ENCODE data around the gene MYPN.
"Not testable (repeated sequence)": the region's sequence is repeated elsewhere in the genome, so short reads cannot be mapped to it uniquely, and the experiment has no call there.

MYPN gene

GRCh38 chr10:68167586-68168189 lies 58.4 kb downstream of the MYPN start:
- no peak for DNase-seq (ENCODE audit: low read depth in 2 of 2)

- no peak for DNase-seq (ENCODE audit: low read depth in 2 of 2)
Observed at GRCh38 chr10:68171539-68172080, 62.3 kb downstream of the MYPN start.

- no peak for DNase-seq (ENCODE audit: low read depth in 2 of 2)
Observed at GRCh38 chr10:68172324-68172723, 63.0 kb downstream of the MYPN start.

- DNase-seq (ENCODE audit: low read depth in 2 of 2) = no peak
Observed at GRCh38 chr10:68175949-68176348, 66.7 kb downstream of the MYPN start.

GRCh38 chr10:68176797-68177196 lies 67.5 kb downstream of the MYPN start:
- no peak for DNase-seq (ENCODE audit: low read depth in 2 of 2)

GRCh38 chr10:68178592-68178991 lies 69.3 kb downstream of the MYPN start:
- no peak for DNase-seq (ENCODE audit: low read depth in 2 of 2)

- DNase-seq (ENCODE audit: low read depth in 2 of 2) = no peak
Observed at GRCh38 chr10:68179016-68179415, 69.7 kb downstream of the MYPN start.

- DNase-seq (ENCODE audit: low read depth in 2 of 2) = no peak
Observed at GRCh38 chr10:68180490-68180889, 71.2 kb downstream of the MYPN start.

GRCh38 chr10:68184546-68184945 lies 75.3 kb downstream of the MYPN start:
- no peak for DNase-seq (ENCODE audit: low read depth in 2 of 2)

- DNase-seq (ENCODE audit: low read depth in 2 of 2) = no peak
Observed at GRCh38 chr10:68185085-68185484, 75.8 kb downstream of the MYPN start.

- no peak for DNase-seq (ENCODE audit: low read depth in 2 of 2)
Observed at GRCh38 chr10:68188835-68189234, 79.5 kb downstream of the MYPN start.

GRCh38 chr10:68192113-68192512 lies 82.8 kb downstream of the MYPN start:
- no peak for DNase-seq (ENCODE audit: low read depth in 2 of 2)

GRCh38 chr10:68194290-68194689 lies 85.0 kb downstream of the MYPN start:
- no peak for DNase-seq (ENCODE audit: low read depth in 2 of 2)

GRCh38 chr10:68195776-68196175 lies 86.5 kb downstream of the MYPN start:
- DNase-seq (ENCODE audit: low read depth in 2 of 2) = not testable (repeated sequence)

- DNase-seq (ENCODE audit: low read depth in 2 of 2) = no peak
Observed at GRCh38 chr10:68196701-68197100, 87.4 kb downstream of the MYPN start.

GRCh38 chr10:68202960-68203353 lies 93.7 kb downstream of the MYPN start:
- DNase-seq (ENCODE audit: low read depth in 2 of 2) = no peak

- no peak for DNase-seq (ENCODE audit: low read depth in 2 of 2)
Observed at GRCh38 chr10:68208424-68209042, 99.2 kb downstream of the MYPN start.

- DNase-seq (ENCODE audit: low read depth in 2 of 2) = no peak
Observed at GRCh38 chr10:68211669-68212068, 102.4 kb downstream of the MYPN start.

GRCh38 chr10:68212721-68213352 lies 103.5 kb downstream of the MYPN start:
- no peak for DNase-seq (ENCODE audit: low read depth in 2 of 2)

GRCh38 chr10:68218786-68219185 lies 109.5 kb downstream of the MYPN start:
- DNase-seq (ENCODE audit: low read depth in 2 of 2) = no peak

- DNase-seq (ENCODE audit: low read depth in 2 of 2) = no peak
Observed at GRCh38 chr10:68221196-68221595, 111.9 kb downstream of the MYPN start.

- DNase-seq (ENCODE audit: low read depth in 2 of 2) = no peak
Observed at GRCh38 chr10:68222391-68222790, 113.1 kb downstream of the MYPN start.

GRCh38 chr10:68223535-68224165 lies 114.4 kb downstream of the MYPN start:
- DNase-seq (ENCODE audit: low read depth in 2 of 2) = no peak

All from stimulated activated CD4-positive, alpha-beta T cell treated with anti-CD3 and anti-CD28 coated beads, Interleukin-12 subunit alpha, Interleukin-12 subunit beta, amount 100 ng/mL, for 24 hours (primary cell).